HG03139 (cell line): ENCODE data around the gene CATSPER4.

Source experiments
- ATAC-seq: cut with Tn5 transposase; IDR thresholded peaks from one replicate; pipeline ENCODE4 v1.9.1; 2021; ENCODE audit not compliant: unreplicated experiment

The CATSPER4 gene

DNA sequence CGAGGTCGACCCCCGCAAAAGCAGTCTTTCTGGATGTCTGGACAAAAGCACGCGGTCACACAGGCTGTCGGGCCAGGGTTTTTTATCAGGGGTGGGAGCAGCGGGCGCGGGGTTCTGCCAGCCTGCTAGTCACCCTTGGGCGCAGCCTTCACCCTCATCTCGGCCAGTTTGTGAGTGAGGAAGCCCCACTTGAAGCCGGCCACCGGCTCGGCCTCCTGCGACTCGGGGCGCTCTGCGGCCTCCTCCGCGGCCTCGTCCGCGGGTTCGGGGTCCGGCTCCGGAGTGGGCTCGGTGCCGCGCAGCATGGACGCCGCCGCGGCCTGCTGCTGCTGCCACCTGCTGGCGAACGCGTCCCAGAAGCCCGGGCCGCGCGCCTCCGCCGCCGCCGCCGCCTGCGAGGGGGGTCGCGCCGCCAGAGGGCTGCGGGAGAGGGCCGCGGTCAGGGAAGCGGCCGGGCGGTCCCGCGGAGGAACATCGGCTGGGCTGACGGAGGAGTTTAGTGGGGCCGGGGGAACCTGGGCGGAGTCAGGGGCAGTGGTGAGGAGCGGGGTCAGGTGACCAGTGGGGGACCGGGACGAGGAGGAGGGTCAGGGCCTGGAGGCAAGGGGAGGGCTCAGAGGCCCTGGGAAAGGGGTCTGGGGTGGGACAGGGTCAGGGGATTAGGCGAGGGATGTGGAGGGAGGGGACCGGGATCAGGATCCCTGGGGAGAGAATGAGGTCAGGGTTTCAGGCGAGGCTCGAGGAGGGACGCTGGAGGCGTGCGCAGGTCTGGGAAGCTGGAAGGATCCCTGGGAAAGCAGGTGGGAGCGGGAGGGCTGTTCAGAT lies 26.2 kb upstream of the CATSPER4 start:
- no peak for ATAC-seq

GRCh38 chr1:26164861-26165842 lies 25.2 kb upstream of the CATSPER4 start:
- no peak for ATAC-seq

GRCh38 chr1:26166719-26167281 lies 23.6 kb upstream of the CATSPER4 start:
- ATAC-seq = no peak

- ATAC-seq = no peak
Measured at GRCh38 chr1:26168410-26169197, 21.8 kb upstream of the CATSPER4 start, which contains the start of gene C1orf232. C1orf232 (minus strand) TSS chr1:26168963; CDS start chr1:26168499, 464 bp downstream.

GRCh38 chr1:26169198-26169554 lies 21.2 kb upstream of the CATSPER4 start:
- ATAC-seq = no peak

DNA sequence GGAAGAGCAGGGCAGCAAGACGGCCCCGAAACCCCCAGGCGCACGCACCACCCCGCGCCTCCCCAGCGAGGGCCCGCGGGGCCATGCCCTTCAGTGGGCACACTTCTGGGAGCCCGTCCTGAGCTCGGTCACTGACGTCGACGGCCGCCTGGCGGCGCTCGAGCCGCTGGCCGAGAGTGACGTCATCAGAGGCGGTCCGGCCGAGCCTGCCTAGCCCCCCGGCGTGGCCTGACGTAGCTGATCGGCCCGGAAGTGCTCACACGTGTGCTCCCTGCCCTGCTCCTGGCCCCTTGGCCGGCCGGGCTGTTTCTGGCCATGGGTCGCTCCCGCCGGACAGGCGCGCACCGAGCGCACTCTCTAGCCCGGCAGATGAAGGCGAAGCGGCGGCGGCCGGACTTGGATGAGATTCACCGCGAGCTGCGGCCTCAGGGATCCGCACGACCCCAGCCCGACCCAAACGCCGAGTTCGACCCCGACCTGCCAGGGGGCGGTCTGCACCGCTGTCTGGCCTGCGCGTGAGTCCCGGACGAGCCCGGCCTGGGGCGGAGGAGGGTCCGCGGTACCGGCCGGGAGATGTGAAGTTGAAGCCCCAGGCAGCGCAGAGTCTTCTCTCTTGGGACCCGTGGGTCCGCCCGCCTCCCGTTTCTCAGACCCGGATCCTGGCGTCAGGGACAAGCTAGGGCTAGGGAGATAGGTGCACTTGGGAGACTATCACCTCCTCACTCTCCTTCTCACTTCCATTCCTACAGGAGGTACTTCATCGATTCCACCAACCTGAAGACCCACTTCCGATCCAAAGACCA lies 20.5 kb upstream of the CATSPER4 start, which contains the start of gene ZNF593:
Gene ZNF593, plus strand, starts transcription at position 240 of the 803 bp plus-strand sequence. Its CDS starts 76 bp downstream, at position 316.
- peak; percentile 92 for ATAC-seq

- no peak for ATAC-seq
Measured at GRCh38 chr1:26170472-26170821, 20.0 kb upstream of the CATSPER4 start.

- ATAC-seq = no peak
Measured at GRCh38 chr1:26171084-26172072, 19.0 kb upstream of the CATSPER4 start, which contains the start of gene ZNF593OS. ZNF593OS (minus strand) TSS chr1:26171832; CDS start chr1:26171661, 171 bp downstream.

GRCh38 chr1:26175346-26175745 lies 15.1 kb upstream of the CATSPER4 start:
- no peak for ATAC-seq

GRCh38 chr1:26177182-26177684 lies 13.2 kb upstream of the CATSPER4 start, which contains the start of gene CNKSR1:
CNKSR1 (plus strand) TSS chr1:26177491; CDS start chr1:26177548, 57 bp downstream.
- ATAC-seq = no peak

GRCh38 chr1:26180010-26180506 lies 10.3 kb upstream of the CATSPER4 start:
- no peak for ATAC-seq

DNA sequence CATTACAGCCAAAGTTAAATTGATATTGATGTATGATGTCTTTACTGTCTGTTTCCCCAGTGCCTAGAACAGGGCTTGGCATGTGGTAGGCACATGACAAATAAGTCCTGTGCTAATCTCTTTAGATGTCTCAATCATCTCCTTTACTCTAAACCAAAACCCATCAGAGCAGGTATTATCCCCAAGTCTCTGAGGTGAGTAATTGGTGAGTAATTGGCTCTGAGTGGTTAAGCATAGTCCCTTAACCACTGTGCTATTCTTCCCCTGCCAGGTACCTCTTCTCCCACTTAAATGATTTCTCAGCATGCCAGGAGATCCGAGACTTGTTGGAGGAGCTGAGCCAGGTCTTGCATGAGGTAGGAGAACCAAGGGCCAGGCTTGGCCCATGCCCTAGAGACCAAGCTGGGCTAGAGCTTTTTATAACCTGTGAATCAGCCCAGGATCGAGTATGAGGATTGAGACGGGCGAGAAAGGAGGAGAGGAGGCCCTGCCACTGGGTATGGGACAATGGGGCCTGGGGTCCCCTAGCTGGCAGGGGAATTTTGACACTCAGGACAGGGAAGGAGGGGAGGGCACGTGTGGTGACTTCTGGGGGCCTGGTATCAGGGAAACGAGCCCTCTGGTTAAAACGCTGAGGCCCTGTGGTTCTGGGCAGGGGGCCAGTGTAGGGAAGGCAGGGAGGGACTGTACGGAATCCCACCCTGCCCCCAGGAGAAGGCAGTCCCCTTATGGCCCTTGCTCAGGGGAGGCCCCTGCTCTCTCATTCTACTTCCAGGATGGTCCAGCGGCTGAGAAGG lies 8.6 kb upstream of the CATSPER4 start:
- ATAC-seq = no peak

DNA sequence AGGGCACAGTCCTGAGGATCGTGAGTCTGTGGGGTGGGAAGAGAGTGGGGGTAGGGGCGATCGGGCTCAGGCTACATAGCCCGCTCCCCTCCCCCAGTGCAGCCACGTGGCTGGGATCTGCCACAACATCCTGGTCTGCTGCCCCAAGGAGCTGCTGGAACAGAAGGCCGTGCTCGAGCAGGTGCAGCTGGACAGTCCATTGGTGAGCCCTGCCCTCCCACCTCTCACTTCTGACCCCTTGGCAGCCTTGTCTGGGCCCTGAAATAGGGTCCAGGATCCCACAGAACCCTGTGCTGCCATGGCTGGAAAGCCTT lies 8.1 kb upstream of the CATSPER4 start:
- no peak for ATAC-seq

GRCh38 chr1:26184086-26184485 lies 6.3 kb upstream of the CATSPER4 start:
- no peak for ATAC-seq

- no peak for ATAC-seq
Measured at GRCh38 chr1:26184883-26185282, 5.5 kb upstream of the CATSPER4 start.

- no peak for ATAC-seq
Measured at GRCh38 chr1:26187882-26188281, 2.5 kb upstream of the CATSPER4 start.

DNA sequence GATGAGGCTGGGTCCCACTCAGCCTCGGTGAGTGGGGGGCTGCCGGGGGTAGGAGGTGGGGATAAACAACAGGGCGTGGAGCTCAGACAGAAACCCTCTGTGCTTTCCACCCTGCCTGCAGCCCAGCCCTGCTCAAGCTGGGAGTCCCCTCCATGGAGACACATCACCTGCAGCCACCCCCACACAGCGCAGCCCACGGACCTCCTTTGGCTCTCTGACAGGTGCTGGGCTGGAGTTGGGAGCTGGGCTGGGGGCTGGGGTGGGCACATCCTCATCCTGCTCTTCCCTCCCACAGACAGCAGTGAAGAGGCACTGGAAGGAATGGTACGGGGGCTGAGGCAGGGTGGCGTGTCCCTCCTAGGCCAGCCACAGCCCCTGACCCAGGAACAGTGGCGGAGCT lies 1.9 kb upstream of the CATSPER4 start:
- ATAC-seq = no peak
